Ovary (tissue), 9 donors: ENCODE measurements around the gene GPC1. TPM values are rescaled to one million over a fixed set of nuclear protein-coding genes. Genes with fewer than 3 reads are reported as not detected.
A peak's percentile ranks its signal among the peaks of the same experiment; 100 is the strongest.

ENCODE experiments used
- DNase-seq, 5 donors: peaks; one replicate each; pipeline ENCODE4 v3.0.0-alpha.2; 2019 to 2020
- H3K27ac ChIP-seq, 2 donors: fragments of 200-600 bp; one replicate each; pipeline versions ENCODE4 v1.5.1 to v1.8.0; 2019 to 2022
- H3K27me3 ChIP-seq: fragments of 200-600 bp; one replicate; pipeline ENCODE4 v1.8.0; 2022
- H3K36me3 ChIP-seq: fragments of 200-600 bp; sonication (generic); one replicate; pipeline ENCODE4 v1.5.1; 2019
- H3K4me1 ChIP-seq: one replicate; pipeline ENCODE4 v1.8.1; 2013; ENCODE audit warnings: mild to moderate bottlenecking, moderate library complexity; ENCODE audit not compliant: insufficient read depth
- H3K4me3 ChIP-seq: fragments of 200-600 bp; sonication (generic); one replicate; pipeline ENCODE4 v1.5.1; 2017
- H3K9me3 ChIP-seq, 2 donors: fragments of 200-600 bp in 1 of 2; sonication (generic) in 1 of 2; one replicate each; pipeline versions ENCODE4 v1.5.1 to v1.8.1; 2013 to 2019; ENCODE audit warnings: mild to moderate bottlenecking in 1 of 2, moderate library complexity in 1 of 2
- EP300 ChIP-seq: sonication (generic); formaldehyde crosslinking; IDR thresholded peaks from one replicate; pipeline ENCODE4 v1.6.1; 2017; ENCODE audit warnings: antibody characterized with exemption
- POLR2A ChIP-seq: fragments of 450-650 bp; IDR thresholded peaks from one replicate; pipeline ENCODE4 v1.6.1; 2017; ENCODE audit warnings: antibody characterized with exemption, mild to moderate bottlenecking, moderate library complexity
- WGBS, 3 donors: extraction: QIAGEN DNeasy Blood & Tissue Kit in 1 of 3; methylation state at CpG; one replicate each; pipeline versions ENCODE4 v1.1.5 to v1.1.7; 2013 to 2017; 5-methylcytosine and 5-hydroxymethylcytosine counted together
- intact Hi-C, 4 donors: fragments of 100-400 bp; cut with DNase I; formaldehyde crosslinking; loops; one replicate each; pipeline versions ENCODE4 v1.11.0 to v1.15.1; 2022 to 2023
- polyA plus RNA-seq, 2 donors: library from polyadenylated mRNA; stranded (reverse); fragments of 200-250 nt in 1 of 2; fragments of 350-450 nt in 1 of 2; fragmentation: Illumina TruSeq in 1 of 2; extraction: RNeasy Lipid Tissue Mini Kit (QIAGEN cat#74804) in 1 of 2; gene quantifications; one replicate each; pipeline ENCODE4 v1.2.3, GENCODE V29; 2013 to 2014
- total RNA-seq, 7 donors: library from RNA; depleted of rRNA in 2 of 7; stranded (reverse); fragments of >200 nt in 2 of 7; fragmentation: NEBNext Ultra II Directional in 3 of 7; extraction: Animal tissue kit (Norgen Biotek cat#: 25700) in 3 of 7; gene quantifications; one replicate each; pipeline versions ENCODE4 v1.1.0 to v1.2.4, GENCODE V29; 2016 to 2023
- TF ChIP-seq, protein P1 (sequence below), 3 donors: fragments of 450-650 bp in 2 of 3; fragments of 200-600 bp in 1 of 3; IDR thresholded peaks; one replicate each; pipeline versions ENCODE4 v1.5.1 to v1.8.0; 2016 to 2022; ENCODE audit warnings: antibody characterized with exemption in 3 of 3, mild to moderate bottlenecking in 1 of 3
- donor health status: DM: no; HTN: no; CAD: no; lungs with moderate emphysema.
- donor health status: DM: no; HTN: no; CAD: no.
- donor health status: Bipolar disorder and iron deficiency.
- donor health status: DM: yes; HTN: yes; CAD: no.
- donor health status: DM: no; HTN: no; CAD: no.
- donor health status: DM: yes; HTN: yes; CAD: no.

Gene GPC1
- total and polyA plus RNA-seq, 9 donors: 2.9 to 149 (median 71.4) TPM

DNA sequence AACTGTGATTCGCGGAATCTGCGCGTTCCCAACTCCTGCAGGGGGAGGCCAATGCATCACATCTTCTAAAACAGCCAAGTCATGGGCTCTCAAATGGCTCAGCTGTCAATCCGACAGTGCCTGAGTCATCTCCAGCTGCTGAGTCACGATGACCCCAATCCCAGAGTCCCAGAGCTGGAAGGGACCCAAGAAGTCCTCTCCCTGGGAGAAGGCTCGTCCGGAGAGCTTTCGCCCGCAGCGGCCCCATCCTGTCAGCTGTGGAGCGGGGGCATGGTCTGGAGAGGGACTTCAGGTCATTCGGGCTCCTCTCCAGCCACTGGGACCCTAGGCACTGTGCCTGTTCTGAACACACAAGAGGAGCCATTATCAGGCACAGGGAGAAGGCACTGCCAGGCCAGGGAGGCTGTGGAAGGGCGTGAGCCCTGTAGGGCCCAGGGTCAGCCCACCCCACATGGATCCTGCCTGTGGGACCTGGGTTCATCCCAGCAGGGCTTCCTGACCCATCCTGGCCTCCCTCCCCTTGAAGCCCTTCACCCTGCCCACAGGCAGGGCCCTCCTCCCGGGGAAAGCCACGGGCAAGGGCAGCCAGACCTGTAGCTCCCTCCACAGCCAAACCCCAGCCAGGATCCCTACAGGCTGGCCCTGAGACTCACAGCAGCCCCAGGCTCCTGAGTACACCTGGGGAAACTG, 47.6 kb upstream of the GPC1 start:
- Histone ChIP-seq H3K9me3 (no peaks in the 10 kb centered on the region), H3K36me3 (no peaks in the 10 kb centered on the region), H3K27me3 (no peaks in the 10 kb centered on the region), H3K27ac (no peak overlapping the region), H3K4me1 (peaks cover 5% of the 10 kb centered on the region), H3K4me3 (no peak overlapping the region)
- intact Hi-C loops: no loop called here
- TF ChIP-seq, protein P1, sequence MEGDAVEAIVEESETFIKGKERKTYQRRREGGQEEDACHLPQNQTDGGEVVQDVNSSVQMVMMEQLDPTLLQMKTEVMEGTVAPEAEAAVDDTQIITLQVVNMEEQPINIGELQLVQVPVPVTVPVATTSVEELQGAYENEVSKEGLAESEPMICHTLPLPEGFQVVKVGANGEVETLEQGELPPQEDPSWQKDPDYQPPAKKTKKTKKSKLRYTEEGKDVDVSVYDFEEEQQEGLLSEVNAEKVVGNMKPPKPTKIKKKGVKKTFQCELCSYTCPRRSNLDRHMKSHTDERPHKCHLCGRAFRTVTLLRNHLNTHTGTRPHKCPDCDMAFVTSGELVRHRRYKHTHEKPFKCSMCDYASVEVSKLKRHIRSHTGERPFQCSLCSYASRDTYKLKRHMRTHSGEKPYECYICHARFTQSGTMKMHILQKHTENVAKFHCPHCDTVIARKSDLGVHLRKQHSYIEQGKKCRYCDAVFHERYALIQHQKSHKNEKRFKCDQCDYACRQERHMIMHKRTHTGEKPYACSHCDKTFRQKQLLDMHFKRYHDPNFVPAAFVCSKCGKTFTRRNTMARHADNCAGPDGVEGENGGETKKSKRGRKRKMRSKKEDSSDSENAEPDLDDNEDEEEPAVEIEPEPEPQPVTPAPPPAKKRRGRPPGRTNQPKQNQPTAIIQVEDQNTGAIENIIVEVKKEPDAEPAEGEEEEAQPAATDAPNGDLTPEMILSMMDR (IDR thresholded peaks at IDR 0.05): no peak
- no peak for TF ChIP-seq EP300
- TF ChIP-seq POLR2A: no peak
- DNase-seq: peak; percentile 54 to 72 (median 59)
- 55 to 73% (median 55%) methylated on average over 16 of the region's 16 CpGs for WGBS, 3 donors

DNA sequence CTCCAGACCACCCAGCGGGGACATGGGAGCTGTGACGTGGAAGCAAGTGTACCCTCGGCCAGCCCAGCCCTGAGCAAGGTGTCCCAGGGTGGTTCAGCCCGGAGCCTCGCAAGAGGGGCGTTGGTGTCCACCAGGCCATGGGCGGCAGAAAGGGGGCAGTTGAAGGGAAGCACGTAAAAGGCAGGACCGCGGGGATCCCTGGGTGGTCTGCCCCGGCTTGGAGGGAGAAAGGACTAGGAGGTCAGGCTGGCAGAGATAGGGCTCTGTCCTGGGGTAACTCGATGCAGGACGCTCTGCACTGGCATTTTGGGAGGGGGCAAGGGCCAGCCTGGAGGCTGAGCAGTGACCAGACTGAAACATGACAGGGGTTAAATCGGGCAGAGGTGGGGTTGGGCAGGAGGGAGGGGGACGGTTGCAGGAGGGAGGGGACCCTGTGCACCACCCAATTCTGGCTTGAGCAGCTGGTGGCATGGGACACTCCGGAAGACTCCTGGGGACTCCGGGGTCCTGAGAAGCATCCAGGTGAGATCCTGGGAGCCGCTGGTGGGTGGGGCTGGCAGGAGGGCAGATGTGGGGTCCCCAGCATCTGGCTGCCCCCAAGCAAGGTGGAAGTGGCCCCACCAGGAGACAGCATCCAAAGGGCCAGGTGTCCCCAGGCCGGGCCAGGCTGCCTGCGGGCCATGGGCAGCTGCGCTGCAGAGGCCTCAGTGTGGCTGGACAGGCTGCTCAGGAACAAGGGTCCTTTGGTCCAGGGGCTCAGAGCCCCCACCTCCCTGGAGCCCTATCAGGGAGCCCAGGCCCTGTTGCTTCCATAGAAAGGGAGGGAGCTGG, 46.8 kb upstream of the GPC1 start:
- Histone ChIP-seq H3K9me3 (no peaks in the 10 kb centered on the region), H3K27ac (no peak overlapping the region), H3K36me3 (no peaks in the 10 kb centered on the region), H3K4me1 (peaks cover 5% of the 10 kb centered on the region), H3K27me3 (no peaks in the 10 kb centered on the region), H3K4me3 (no peak overlapping the region)
- TF ChIP-seq EP300 (no peak), POLR2A (no peak)
- TF ChIP-seq, protein P1 (IDR thresholded peaks at IDR 0.05): no peak
- peak in 2 of 5 donors; percentile 24 to 32 for DNase-seq
- WGBS, 3 donors: 90 to 95% (median 94%) methylated on average over 21 of the region's 21 CpGs
- intact Hi-C loops: no loop called here

DNA sequence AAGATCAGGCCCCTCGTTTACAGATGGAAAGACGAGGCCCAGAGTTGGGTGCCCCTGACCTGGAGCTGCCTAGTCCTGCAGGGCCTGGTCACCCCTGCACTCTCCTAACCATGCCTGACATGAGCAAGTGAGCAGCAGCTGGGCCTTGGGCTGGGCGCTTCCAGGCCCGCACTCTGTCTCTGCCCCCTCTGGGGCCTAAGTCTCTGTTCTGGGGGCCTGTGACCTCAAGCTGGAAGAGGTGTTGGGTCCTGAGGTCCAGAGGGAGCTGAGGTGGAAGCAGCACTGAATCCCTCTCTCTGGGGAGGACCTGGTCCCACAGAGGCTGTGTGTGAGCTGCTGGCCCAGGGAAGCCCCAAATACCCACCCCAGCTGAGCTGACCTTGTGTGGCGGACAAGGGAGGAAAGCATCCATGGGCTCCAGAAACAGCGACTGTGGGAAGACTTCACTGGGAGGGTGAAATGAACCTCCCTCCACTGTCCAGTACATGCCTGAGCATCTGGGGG, 46.1 kb upstream of the GPC1 start:
- TF ChIP-seq EP300 (no peak), POLR2A (no peak)
- TF ChIP-seq, protein P1 (IDR thresholded peaks at IDR 0.05): no peak
- WGBS, 3 donors: 80 to 96% (median 88%) methylated on average over 6 of the region's 6 CpGs
- peaks cover 5% of the 10 kb centered on the region for H3K4me1 ChIP-seq
- peak in 2 of 5 donors; percentile 8 to 13 for DNase-seq
- H3K4me3 ChIP-seq: no peak overlapping the region
- no peak overlapping the region for H3K27ac ChIP-seq
- H3K36me3 ChIP-seq: no peaks in the 10 kb centered on the region
- H3K9me3 ChIP-seq: no peaks in the 10 kb centered on the region
- no peaks in the 10 kb centered on the region for H3K27me3 ChIP-seq
- intact Hi-C loops: no loop called here

DNA sequence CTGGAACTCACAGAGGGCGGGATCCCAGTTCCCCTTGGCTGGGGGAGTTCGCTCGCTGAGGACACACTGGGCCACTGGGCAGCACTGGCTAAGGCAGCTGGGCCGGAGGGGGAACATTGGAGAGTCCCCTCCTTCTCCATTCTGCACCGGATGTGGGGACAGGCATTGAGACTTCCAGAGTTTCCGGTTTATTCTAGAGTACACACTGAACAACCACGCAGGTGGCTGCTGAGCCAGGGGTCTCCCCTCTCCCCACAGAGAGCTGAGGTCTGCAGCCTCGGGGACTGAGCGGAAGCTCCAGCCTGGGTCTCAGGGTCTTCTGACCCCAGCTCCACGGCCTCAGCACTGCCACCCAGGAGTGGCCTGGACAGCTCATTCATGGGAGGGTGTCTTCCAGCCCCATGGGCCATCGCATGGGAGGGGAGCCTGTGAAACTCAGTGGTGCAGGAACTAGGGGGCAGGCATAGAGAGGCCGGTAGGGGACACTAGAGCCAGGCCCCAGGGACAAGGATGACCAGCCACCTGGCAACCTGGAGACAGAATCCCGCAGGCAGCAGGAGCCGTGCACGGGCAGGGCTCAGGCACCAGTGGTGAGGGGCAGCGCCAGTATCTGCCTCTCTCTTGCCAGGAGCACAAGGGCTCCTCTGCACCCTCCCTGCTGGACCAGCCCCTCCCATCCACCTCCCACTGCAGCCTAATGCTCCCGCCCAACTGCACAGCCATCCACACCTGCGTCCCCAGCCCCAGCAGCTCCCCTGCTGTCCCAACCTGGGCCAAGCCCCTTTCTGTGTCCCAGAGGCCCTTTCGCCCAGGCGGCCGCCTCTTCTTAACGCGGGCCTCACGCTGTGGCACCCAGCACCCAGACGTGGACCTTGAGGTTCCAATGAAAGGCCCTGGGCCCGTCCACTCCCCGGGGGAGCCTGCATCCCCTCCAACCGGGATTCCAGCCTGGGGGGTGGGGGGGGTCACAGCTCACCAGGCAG, 45.1 kb upstream of the GPC1 start:
- Histone ChIP-seq H3K36me3 (no peaks in the 10 kb centered on the region), H3K4me3 (no peak overlapping the region), H3K9me3 (no peaks in the 10 kb centered on the region), H3K27ac (no peak overlapping the region), H3K4me1 (peaks cover 5% of the 10 kb centered on the region), H3K27me3 (no peaks in the 10 kb centered on the region)
- intact Hi-C loops: no loop called here
- 88 to 94% (median 89%) methylated on average over 28 of the region's 28 CpGs for WGBS, 3 donors
- no peak for TF ChIP-seq POLR2A
- TF ChIP-seq EP300: no peak
- DNase-seq: peak in 3 of 5 donors; percentile 10 to 20 (median 15)
